Measurements from ENCODE around the gene EMC6. TPM values are rescaled to one million over a fixed set of nuclear protein-coding genes. Genes with fewer than 3 reads are reported as not detected.
"Not testable (repeated sequence)": the region's sequence is repeated elsewhere in the genome, so short reads cannot be mapped to it uniquely, and the experiment has no call there.

EMC6 gene
- total RNA-seq, 1 donor from 2014 or later = 18.3 TPM

DNA sequence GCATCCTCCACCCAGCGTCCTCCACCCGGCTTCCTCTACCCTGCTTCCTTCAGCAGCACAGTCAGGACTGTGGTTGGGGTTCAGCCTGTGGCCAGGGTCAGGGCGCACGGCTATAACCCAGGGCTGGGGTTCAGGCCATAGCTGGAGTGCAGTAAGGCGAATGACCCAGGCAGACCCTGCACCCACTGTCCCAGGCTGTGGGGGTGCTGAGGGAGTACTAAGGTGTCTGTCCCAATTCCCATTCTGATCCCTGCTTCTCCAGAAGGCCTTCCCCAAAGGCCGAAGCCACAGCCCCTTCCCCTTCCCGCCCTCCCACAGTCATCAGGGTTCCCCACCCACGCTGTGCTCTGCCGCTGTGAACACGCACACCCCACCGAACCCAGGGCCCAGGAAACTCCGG is 12.4 kb downstream of the EMC6 start:
- DNase-seq (ENCODE audit: low read depth in 2 of 2) = no peak

- no peak for DNase-seq (ENCODE audit: low read depth in 2 of 2)
These were observed 13.0 kb downstream of the EMC6 start for GRCh38 chr17:3681565-3681964.

- DNase-seq (ENCODE audit: low read depth in 2 of 2) = no peak
These were observed 13.4 kb downstream of the EMC6 start for GRCh38 chr17:3682033-3682432.

GRCh38 chr17:3683054-3683511 is 14.5 kb downstream of the EMC6 start:
- peak; percentile 25 to 49 for DNase-seq (ENCODE audit: low read depth in 2 of 2)

DNA sequence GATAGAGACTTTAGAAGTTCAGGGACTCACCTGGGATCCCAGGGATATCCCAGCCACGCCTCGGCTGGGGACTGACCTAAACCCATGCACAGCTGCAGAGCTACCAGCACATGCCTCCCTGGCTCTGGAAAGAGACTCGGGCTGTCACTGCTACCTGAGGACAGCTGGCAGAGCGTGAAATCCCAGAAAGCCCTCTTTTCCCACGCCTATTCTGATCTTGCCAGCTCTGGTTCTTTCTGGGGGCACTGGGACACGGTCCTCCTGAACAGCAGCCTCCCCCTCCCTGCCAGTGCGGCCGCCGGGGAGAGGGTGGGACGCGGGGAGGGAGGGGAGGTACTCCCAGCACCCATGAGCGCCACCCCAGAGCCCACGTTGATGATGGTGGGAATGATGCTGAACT is 16.6 kb downstream of the EMC6 start:
- no peak for DNase-seq (ENCODE audit: low read depth in 2 of 2)

- DNase-seq (ENCODE audit: low read depth in 2 of 2) = no peak
These were observed 19.5 kb downstream of the EMC6 start for GRCh38 chr17:3688027-3688553.

- no peak for DNase-seq (ENCODE audit: low read depth in 2 of 2)
These were observed 20.2 kb downstream of the EMC6 start for GRCh38 chr17:3688852-3689261.

- DNase-seq (ENCODE audit: low read depth in 2 of 2) = no peak
These were observed 20.9 kb downstream of the EMC6 start for GRCh38 chr17:3689262-3690093.

DNA sequence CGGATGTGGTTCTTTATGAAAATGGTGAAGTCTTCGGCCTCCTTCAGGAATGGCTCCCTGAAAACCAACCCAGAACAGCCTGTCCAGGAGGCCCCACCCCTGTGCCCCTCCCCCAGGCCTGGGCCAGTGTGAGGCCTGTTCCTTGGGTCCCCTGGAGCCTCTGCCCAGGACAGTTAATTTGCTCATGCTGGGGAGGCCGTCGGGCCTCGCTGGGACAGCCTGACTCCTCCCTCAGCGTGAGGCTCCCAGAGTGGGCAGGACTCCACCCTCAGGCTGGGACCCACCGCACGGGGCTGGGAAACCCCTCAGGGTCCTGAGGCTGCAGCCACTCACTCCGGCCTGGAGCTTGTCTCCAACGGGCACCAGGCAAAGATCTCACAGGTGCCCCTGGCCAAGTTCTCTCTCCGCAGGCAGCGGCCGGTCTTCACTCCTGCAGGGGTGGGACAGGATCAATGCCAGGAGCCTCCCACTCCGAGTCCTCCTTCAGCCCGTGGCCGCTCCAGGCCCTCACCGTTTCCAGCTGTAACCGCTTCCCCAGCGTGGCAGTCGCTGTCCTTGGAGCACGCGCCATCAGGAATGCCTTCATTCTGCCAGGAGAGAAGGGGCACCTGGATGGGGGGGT is 21.6 kb downstream of the EMC6 start:
- no peak for DNase-seq (ENCODE audit: low read depth in 2 of 2)

- no peak for DNase-seq (ENCODE audit: low read depth in 2 of 2)
These were observed 23.0 kb downstream of the EMC6 start for GRCh38 chr17:3691617-3692067.

GRCh38 chr17:3692346-3692745 is 23.7 kb downstream of the EMC6 start:
- no peak for DNase-seq (ENCODE audit: low read depth in 2 of 2)

GRCh38 chr17:3693141-3693540 is 24.5 kb downstream of the EMC6 start:
- DNase-seq (ENCODE audit: low read depth in 2 of 2) = no peak

GRCh38 chr17:3693829-3694231 is 25.2 kb downstream of the EMC6 start:
- DNase-seq (ENCODE audit: low read depth in 2 of 2) = no peak

- DNase-seq (ENCODE audit: low read depth in 2 of 2) = no peak
These were observed 26.6 kb downstream of the EMC6 start for GRCh38 chr17:3695129-3695722.

DNA sequence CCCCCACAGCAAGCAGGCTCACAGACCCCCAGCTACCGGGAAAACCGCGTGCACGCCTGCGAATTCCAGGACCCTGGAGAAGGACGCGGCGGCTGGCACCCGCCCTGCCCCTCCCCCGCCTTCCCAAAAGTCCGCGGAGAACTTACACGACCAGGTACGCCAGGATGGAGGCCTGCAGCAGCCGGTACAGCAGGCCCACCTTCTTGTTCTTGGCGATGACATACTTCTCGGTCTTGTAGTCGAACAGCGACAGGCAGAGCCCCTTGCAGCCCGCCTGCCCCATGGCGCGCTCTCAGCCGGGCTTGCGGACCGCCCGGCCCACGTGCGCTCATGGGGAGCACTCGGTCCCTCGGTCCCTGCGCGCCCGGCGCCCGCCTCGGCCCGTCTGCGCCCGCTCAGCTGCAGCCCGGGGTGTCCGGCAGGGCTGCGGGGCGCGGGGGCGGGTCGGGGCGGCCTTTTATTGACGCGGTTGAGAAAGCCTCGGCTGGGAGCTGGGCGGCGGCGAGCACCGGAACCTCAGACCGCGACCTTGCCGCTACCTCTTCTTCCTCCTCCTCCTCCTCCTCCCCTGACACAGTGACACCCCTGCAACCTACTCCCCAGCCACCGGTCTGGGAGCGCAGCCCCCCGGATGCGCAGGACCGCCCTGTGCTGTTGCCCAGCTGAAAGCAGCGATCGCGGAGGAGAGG is 27.3 kb downstream of the EMC6 start, which contains the start of gene P2RX5:
Gene P2RX5 (minus strand): TSS at position 433 of the 689 bp plus-strand sequence. CDS start 150 bp downstream, at position 283.
- DNase-seq (ENCODE audit: low read depth in 2 of 2) = peak; percentile 18 to 19

DNA sequence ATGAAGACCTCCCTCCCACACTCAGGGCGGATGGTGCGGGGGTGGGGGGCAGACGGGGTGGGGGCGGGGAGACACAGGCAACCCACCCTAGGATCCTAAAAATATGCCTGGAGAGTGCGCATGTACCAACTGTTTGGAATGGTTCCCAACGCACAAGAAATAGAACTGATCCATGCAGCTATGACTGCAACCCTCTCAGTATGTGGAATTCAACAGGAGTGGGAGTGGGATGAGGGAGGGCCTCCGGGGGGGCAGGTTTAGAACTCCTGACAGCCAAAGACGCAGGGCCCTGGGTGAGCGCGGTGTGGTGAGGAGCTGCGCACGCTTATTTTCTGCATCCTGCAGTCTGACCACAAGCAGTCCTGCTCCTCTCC is 28.5 kb downstream of the EMC6 start:
- no peak for DNase-seq (ENCODE audit: low read depth in 2 of 2)

DNA sequence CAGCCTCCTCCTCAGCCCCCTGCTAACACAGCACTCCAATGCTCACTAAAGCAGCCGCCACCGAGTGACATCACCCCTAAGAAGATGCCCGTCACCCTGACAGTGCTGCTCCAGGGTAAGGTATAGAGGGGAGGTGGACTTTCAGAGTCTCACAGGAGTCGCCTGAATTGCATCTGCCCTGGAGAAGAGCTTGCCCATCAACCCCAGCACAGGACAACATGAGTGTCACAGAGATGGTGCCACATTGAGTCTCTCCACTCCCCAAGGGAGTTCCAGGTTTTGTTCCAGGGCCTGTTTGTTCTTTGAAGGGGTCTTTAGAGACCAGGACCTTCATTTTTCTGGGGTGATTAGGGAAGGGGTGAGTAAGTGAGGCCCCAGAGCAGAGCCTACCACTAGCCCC is 29.5 kb downstream of the EMC6 start:
- DNase-seq (ENCODE audit: low read depth in 2 of 2) = no peak

DNA sequence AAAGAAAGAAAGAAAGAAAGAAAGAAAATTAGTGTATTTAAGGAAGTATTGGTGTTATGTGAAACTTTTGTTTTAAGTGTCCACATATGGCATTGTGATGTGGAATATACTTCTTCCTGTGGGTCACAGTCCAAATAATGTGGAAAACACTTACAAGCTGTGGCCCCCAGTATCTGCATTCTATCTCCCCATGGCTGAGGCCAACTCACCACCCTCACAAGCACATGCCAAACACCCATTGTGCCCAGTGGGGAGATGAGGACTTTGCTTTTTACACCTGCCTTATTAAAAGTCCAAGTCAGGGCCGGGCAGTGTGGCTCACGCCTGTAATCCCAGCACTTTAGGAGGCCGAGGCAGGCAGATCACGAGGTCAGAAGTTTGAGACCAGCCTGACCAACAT is 31.3 kb downstream of the EMC6 start:
- no peak for DNase-seq (ENCODE audit: low read depth in 2 of 2)

- not testable (repeated sequence) for DNase-seq (ENCODE audit: low read depth in 2 of 2)
These were observed 33.5 kb downstream of the EMC6 start for GRCh38 chr17:3702041-3702539.

- DNase-seq (ENCODE audit: low read depth in 2 of 2) = no peak
These were observed 36.5 kb downstream of the EMC6 start for GRCh38 chr17:3704931-3705717.

- DNase-seq (ENCODE audit: low read depth in 2 of 2) = not testable (repeated sequence)
These were observed 37.0 kb downstream of the EMC6 start for GRCh38 chr17:3705718-3705984.

All from lung microvascular endothelial cell (primary cell).